GM19467 (cell line): ENCODE measurements around the gene GSTA5.
"Not testable (repeated sequence)": the region's sequence is repeated elsewhere in the genome, so short reads cannot be mapped to it uniquely, and the experiment has no call there.

Source experiments
- ATAC-seq: cut with Tn5 transposase; IDR thresholded peaks from one replicate; pipeline ENCODE4 v1.9.1; 2021; ENCODE audit warnings: mild to moderate bottlenecking, moderate library complexity; ENCODE audit not compliant: unreplicated experiment

GSTA5 gene

DNA sequence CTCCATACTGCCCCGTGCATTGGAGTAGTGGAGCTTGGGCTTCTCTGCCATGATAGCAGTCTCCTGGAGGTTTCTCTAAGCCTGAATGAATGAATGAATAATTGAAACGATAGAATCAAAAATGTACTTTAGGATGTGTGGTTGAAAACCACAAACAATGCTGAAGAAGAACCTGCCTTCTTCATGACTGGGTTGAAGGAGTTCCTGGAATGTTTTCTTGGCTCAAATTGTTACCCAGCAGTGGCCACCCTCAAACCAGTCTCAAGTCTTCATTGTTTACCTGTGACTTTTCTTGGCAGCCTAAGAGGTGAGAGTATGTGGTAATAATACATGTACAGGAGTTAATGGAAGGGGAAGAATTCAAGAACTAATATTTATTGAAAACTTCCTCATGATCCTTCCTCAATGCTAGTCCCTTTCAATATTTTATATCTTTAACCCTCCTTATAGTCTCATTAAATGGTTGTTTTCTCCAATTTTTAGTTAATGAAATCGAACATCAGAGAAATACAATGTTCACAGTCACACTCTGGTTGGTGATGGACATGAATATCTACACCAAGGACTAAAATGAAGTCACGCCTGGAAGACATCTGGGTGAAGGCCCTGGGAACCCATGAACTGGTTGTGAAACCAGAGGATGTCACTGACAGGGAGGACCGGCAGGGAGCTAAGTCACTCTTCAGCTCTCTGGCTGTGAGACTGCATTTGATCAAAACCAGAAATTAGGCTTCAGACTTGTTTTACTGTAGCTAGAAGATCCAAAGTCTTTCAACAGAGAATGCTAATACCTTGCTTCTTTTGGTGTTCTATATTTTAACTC is at the start of gene GSTA5:
Gene GSTA5, minus strand, starts transcription at position 51 of the 823 bp plus-strand sequence.
- no peak for ATAC-seq

GRCh38 chr6:52890018-52890417 is 49.4 kb upstream of the GSTA5 start:
- ATAC-seq = no peak

GRCh38 chr6:52887910-52888524 is 47.4 kb upstream of the GSTA5 start:
- ATAC-seq = no peak

DNA sequence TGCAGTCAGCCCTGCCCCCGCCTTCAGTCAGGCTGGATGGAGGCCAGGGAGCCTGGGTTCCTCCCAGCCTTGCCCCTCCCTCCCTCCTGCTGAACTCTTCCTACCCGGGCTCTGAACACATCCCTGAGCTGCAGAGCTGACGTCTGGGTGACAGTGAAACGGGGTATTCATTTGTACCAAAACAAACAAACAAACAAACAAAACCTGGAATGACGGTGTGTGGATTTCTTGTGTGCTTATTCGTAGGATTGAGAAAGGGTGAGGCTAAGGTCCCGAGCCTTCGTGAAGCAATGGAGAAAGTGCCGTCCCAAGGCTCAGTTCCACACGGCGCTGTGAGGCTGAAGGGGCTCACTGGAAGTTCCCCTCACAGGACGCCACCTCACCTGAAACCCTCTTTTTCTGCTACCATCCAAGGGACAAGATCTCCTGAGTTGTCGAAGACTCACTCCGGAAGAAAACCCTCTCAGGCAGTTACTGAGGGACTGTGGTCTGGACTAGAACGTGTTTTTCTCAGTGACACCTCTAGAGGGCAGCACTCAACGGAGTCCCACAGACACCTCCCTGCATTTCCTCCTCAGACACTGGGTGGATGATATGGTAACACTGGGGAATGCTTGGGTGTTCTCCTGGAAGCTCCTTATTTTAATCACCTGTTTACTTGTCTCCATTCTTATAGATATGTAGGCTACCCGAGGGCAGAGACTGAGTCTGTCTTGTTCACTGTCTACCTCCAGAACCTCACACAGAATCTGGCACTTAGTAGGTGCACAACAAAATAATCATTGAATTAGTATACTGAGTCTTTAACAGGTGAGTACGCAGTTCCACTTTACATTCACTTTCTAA is 41.6 kb upstream of the GSTA5 start:
- peak; percentile 99 for ATAC-seq

GRCh38 chr6:52881662-52881995 is 41.0 kb upstream of the GSTA5 start:
- ATAC-seq = no peak

DNA sequence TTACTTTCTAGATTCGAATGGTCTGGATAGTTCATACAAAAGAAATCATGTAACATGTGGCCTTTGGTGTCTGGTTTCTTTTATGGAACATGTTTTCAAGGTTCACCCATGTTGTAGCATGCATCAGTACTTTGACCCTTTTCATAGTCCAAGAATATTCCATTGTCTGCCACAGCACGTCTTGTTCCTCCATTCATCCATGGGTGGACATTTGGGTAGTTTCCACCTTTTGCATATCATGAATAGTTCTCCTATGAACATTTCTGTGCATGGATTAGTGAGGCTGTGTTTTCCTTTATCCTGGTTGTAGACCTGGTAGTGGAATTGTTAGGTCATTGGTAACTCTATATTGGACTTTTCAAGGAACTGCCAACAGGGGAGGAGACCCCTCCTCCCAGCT is 37.2 kb upstream of the GSTA5 start:
- ATAC-seq = no peak

DNA sequence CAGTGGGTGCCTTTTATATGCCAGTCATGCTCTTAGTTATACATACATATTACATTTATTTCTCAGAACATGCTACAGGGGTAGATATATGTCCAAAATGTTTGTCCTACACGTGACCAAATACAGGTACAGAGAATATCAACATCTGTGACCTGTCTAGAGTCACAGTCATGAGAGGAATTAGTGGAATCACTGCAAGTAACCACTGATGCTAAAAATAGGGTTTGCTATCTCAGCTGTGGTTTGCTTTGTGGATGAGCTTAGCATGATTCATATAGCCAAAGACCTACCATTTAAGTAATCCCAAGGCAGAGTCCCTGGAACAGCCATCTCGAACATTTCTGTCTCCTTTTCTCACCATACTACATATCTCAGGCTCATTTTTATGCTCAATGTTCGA is 36.6 kb upstream of the GSTA5 start:
- ATAC-seq = no peak

- ATAC-seq = no peak
These were observed 35.6 kb upstream of the GSTA5 start for GRCh38 chr6:52876056-52876787.

DNA sequence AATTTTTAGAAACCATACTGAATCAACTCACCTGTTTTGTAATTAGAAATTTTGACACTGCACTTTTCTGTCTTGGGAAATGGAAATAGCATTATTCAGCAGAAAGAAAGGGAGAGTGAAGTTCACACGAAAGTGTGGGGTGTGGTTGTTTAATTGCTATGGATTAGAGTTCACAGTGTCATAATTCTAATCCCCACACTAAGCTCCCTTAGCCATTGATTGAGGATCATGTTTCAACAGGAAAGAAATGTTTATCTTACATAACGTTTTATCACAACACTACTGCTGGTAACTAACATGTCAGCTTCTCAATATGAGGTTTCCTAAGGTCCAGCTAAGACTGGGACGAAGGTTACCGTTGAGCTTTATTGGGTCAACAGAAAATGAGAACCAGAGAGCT is 31.4 kb upstream of the GSTA5 start:
- ATAC-seq = no peak

DNA sequence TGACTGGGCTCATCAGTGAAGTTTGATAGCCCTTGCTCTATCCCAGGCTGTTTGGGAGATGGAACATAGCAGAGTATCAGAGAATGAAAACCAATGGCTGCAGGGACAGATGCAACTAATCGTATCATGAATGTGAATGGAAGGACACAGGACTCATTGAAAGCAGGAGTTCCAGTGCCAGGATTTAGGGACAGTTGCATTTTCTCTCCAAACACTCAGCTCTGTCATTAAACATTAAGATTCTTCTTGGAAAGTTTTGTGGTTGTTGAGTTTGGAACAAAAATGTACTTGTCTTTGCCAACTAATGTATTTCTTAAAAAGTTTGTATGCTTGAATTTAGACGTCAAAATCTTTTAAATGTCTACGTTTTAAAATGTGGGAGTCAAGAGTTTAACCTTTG is 31.0 kb upstream of the GSTA5 start:
- ATAC-seq = no peak

DNA sequence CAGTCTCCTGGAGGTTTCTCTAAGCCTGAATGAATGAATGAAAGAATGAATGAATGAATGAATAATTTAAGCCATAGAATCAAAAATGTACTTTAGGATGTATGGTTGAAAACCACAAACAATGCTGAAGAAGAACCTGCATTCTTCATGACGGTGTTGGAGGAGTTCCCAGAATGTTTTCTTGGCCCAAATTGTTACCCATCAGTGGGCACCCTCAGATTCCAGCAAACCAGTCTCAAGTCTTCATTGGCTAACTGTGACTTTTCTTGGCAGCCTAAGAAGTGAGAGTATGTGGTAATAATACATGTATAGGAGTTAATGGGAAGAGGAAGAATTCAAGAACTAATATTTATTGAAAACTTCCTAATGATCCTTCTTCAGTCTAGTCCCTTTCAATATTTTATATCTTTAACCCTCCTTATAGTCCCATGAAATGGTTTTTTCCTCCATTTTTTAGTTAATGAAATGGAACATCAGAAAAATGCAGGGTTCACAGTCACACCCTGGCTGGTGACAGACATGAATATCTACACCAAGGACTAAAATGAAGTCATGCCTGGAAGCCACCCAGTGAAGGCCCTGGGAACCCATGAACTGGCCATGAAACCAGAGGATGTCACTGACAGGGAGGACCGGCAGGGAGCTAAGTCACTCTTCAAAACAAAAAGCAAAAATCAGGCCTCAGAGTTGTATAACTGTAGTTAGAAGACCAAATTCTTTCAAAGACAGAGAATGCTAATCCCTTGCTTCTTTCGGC is 29.9 kb upstream of the GSTA5 start:
- ATAC-seq = not testable (repeated sequence)

DNA sequence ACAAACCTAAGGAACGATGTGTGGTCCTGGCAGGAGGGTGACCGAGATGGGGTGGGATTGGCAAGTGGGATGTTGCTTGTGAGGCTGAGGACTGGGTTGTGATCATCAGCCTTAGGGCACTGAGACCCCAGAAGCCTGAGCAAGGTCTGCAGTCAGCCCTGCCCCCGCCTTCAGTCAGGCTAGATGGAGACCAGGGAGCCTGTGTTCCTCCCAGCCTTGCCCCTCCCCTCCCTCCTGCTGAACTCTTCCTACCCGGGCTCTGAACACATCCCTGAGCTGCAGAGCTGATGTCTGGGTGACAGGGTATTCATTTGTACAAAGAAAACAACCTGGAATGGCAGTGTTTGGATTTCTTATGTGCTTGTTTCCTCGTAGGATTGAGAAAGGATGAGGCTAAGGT is 28.3 kb upstream of the GSTA5 start:
- ATAC-seq = not testable (repeated sequence)

DNA sequence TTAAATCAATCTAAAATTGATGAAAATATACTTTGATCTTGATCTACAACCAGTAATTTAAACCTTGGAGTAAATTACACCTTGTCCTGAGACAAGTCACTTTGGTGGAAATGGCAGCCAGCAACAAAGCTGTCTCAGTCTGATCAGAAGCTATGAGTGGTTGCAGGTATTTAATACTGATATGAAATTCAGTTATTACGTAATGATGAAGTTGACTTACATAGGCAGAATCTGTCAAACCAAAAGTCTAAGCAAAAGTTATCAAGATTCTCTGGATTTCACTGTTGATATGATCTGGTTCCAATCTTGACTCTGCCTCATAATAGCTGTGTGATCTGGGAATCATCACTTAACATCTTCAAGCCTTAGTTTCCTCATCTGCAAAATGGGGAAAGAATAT is 27.6 kb upstream of the GSTA5 start:
- ATAC-seq = no peak

DNA sequence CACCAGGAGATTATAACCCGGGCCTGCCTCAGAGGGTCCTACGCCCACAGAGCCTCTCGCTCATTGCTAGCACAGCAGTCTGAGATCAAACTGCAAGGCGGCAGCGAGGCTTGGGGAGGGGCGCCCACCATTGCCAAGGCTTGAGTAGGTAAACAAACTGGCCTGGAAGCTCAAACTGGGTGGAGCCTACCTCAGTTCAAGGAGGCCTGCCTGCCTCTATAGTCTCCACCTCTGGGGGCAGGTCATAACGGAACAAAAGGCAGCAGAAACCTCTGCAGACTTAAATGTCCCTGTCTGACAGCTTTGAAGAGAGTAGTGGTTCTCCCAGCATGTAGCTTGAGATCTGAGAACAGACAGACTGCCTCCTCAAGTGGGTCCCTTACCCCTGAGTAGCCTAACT is 20.5 kb upstream of the GSTA5 start:
- not testable (repeated sequence) for ATAC-seq

- ATAC-seq = no peak
These were observed 17.8 kb upstream of the GSTA5 start for GRCh38 chr6:52858416-52858815.

DNA sequence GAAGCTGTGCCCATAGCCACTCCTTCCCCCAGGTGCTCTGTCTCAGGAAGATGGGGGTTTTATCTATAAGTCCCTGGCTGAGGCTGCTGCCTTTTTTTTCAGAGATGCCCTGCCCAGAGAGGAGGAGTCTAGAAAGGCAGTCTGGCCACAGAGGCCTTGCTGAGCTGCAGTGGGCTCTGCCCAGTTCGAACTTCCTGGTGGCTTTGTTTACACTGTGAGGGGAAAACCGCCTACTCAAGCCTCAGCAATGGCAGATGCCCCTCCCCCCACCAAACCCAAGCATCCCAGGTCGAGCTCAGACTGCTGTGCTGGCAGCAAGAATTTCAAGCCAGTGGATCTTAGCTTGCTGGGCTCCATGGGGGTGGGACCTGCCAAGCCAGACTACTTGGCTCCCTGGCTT is 15.5 kb upstream of the GSTA5 start:
- ATAC-seq = not testable (repeated sequence)

GRCh38 chr6:52849137-52849536 is 8.5 kb upstream of the GSTA5 start:
- no peak for ATAC-seq

DNA sequence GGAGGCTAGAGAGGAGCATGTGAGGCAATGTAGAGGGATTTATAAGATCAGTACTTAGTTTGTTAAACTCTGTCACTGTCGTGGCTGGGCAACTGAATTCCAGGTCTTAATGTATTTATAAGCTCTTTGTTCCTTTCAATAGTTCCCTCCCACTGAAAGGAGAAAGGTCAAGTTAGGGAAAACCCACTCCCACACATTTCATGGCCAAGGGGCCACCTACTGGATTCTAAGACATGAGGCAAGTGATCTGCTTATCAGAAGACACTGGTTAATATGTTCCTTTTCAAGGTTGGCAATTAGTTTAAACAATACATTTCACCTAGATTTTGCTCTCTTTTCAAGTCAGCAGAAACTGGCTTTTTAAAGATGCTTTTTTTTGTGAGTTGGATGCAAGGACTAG is 5.4 kb upstream of the GSTA5 start:
- no peak for ATAC-seq

- ATAC-seq = no peak
These were observed 3.0 kb upstream of the GSTA5 start for GRCh38 chr6:52843605-52844004.
